T-helper 2 cell treated with Interferon-gamma antibody and Interleukin-4, amounts not matched to agents 100 ng/mL and 5 ng/mL, for 36 hours (primary cell): Measurements from ENCODE around the gene SPRR5. TPM values are rescaled to one million over a fixed set of nuclear protein-coding genes. Genes with fewer than 3 reads are reported as not detected.

Experiments used
- intact Hi-C: fragments of 100-400 bp; cut with micrococcal nuclease; formaldehyde crosslinking; loops from one replicate; pipeline ENCODE4 v1.15.1; 2023
- total RNA-seq: library from RNA; stranded (reverse); gene quantifications from 2 replicates; pipeline ENCODE4 v1.2.3, GENCODE V29; 2022

Gene SPRR5, protein sequence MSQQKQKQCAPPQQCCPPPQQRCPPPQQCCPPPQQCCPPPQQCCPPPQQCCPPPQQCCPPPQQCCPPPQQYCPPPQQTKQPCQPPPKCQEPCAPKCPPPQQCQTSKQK
- not detected in 2 replicates for total RNA-seq

DNA sequence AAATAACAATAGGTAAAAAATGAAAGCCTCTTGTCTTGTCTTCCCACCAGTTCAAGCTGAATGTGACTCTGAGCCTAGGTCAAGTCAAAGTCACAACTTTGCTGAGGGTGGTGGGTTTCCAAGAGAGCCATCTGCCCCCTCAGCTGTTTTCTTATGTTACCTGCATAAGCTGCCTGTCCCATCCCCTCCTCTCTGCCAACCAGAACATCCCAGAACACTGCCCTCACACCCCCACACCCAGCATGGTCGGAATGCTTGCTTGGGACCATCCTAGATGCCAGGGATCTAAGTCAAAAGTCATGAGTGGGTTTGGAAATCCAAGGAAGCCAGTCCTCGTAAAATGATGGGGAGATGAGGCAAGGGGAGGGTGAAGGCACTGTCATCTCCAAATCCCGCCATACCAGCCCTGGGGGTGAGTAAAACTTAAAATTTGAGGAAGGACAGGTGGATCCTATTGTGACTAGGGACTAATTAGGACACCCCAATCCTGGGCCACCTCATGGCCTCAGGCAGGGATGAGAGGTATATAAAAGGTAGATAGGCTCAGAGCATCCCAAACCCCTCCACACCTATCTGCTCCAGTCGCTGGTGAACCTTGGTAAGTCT is at the start of gene SPRR5:
TSS of gene SPRR5 (plus strand) at position 556 of the 606 bp plus-strand sequence. CDS start 1,349 bp downstream, outside the sequence.
- intact Hi-C loops = no loop called here

GRCh38 chr1:152899027-152899426 is 48.0 kb upstream of the SPRR5 start:
- intact Hi-C loops = no loop called here

DNA sequence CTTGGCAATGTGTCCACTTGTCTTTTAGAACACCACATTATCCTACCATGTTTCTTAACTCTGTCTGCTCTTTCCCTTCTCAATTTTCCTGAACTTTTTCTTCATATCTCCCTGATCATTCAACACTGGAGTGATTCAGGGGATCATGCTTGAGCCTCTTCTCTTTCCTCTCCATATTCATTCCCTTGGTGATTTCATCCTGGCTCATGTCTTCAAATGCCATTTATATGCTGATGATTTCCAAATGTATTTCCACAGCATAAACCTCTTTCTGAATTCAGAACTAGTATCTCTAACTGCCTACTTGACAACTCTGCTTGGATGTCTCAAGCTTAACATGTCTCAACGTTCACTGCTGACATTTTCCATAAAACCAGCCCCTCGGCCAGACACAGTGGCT is 47.1 kb upstream of the SPRR5 start:
- intact Hi-C loops = no loop called here

DNA sequence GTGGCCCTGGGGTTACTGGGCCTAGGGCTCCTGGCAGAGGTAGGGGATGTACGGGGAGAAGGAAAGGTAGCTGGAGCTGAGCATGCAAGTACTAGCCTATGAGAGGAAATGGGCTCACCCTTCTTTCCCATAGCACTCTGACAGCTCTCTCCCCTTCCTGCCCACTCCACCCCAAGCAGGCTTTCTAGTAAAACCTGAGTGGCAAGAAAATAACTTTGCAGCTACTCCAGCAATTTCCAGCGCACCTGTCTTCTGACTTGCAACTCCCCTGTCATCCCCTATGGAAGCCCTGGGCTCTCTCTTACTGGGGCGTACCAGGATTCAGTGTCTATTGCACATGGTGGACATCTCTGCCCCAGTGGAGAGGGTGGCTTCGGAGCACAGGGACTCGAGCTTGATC is 45.4 kb upstream of the SPRR5 start:
- intact Hi-C loops = no loop called here

DNA sequence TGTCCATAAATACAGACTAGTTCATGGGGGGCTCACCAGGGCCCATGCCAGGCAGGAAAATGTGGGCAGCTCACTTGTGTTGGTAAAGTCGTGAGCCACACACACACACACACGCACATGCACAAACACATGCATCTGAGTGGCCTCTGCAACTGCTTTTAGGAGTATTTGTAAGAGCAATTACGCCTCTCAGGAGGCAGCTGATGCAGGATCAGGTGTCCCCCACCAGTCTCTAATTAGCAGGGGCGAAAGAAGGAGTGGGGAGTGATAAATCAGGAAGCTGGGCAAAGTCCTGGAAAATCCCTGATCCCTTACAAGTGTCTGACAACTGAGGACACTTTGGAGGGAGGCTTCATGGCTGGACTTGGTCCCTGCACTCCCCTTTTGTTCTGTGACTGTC is 44.4 kb upstream of the SPRR5 start:
- intact Hi-C loops = no loop called here

- intact Hi-C loops = no loop called here
These were observed 42.1 kb upstream of the SPRR5 start for GRCh38 chr1:152904688-152905440.

- intact Hi-C loops = no loop called here
These were observed 40.9 kb upstream of the SPRR5 start for GRCh38 chr1:152906023-152906565.

GRCh38 chr1:152907686-152908601 is 39.1 kb upstream of the SPRR5 start, which contains the start of gene IVL:
TSS of gene IVL (plus strand) at chr1:152908546. CDS start at chr1:152909798, 1,252 bp downstream.
- intact Hi-C loops = no loop called here

GRCh38 chr1:152909206-152909605 is 37.8 kb upstream of the SPRR5 start:
- intact Hi-C loops = no loop called here

DNA sequence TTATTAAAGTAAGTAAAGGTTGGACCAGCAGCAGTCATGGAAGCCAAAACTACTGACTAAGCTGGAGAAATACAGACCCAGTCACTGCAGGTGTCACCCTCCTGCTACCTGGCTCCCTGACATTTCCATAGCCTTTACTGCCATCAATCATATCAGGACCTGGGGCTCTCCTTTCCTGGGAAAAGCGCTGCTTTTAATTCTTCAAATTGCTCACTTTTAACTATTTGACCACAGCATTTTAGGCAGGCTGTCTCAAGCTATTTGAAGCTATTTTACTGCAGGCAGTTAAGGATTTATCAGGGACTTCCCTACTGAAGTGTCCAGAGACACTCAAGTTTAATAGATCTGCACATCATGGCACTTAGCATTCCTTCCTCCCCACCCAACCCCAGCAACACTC is 34.5 kb upstream of the SPRR5 start:
- intact Hi-C loops = no loop called here

- intact Hi-C loops = no loop called here
These were observed 34.1 kb upstream of the SPRR5 start for GRCh38 chr1:152912900-152913299.

DNA sequence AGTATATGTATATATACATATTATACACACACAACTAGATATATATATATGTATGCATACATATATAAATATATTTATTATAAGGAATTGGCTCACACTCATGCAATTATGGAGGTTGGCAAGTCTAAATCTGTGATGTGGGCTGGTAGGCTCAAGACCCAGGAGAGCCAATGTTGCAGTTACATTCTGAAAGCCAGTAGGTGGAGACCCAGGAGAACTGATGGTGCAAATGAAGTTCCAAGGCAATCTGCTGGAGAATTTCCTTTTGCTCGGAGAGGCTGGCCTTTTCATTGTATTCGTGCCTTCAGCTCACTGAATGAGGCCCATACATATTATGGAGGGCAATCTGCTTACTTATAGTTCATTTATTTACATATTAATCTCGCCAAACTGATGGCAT is 29.2 kb upstream of the SPRR5 start:
- intact Hi-C loops = no loop called here

DNA sequence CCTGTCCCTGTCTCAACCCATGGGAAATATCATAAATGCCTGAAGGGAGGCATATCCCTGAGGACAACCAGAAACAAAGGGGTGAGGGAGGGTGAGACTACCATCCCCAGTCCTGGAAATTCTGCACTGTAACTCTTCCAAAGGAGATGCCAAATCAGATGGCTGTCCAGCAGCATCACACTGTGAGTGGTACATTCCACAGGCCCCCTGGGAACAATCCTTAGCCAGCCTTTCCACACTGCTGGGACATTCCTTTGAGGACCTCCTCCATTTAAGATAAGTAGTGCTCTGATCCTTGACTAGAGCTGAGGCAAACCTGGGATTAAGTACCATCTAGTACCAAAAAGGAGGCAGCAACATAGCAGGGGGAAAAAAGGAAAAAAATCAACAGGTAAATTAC is 27.9 kb upstream of the SPRR5 start:
- intact Hi-C loops = no loop called here

- intact Hi-C loops = no loop called here
These were observed 22.8 kb upstream of the SPRR5 start for GRCh38 chr1:152924191-152924590.

DNA sequence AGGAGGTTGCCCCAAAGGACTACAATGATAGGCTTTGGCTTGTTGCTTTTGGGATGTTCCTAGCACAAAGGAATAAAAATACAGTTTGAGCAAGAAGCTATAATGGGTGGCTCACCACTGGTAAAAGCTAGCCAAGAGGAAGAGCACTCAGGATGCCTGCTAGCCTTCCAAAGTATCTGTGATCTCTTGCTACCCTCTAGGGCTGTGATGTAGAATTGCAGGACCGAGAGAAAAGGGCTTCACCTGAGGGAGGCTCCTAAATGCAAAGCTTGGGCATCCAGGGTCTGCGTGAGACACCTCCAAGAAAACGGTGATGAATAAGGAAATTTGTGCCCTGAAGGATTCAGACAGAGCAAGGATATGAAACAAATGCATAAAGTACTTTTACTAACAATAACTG is 20.9 kb upstream of the SPRR5 start:
- intact Hi-C loops = no loop called here

DNA sequence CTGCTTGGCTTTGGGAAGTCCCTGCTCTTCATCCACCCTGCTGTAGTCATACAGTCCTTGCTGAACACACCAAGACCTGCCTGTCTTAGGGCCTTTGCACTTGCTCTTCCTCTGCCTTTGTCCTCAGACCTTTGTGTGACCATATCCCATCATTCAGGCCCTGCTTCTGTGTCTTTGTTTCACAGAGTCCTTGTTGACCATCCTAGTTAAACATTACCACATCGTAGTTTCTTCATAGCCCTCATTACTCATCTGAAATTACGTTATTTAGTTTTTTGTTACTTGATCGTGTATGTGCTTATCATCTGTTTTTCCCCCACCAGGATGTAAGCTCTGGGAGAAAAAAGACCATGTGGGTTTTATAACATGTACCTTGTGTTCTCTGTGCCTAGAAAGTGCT is 18.3 kb upstream of the SPRR5 start:
- intact Hi-C loops = no loop called here

DNA sequence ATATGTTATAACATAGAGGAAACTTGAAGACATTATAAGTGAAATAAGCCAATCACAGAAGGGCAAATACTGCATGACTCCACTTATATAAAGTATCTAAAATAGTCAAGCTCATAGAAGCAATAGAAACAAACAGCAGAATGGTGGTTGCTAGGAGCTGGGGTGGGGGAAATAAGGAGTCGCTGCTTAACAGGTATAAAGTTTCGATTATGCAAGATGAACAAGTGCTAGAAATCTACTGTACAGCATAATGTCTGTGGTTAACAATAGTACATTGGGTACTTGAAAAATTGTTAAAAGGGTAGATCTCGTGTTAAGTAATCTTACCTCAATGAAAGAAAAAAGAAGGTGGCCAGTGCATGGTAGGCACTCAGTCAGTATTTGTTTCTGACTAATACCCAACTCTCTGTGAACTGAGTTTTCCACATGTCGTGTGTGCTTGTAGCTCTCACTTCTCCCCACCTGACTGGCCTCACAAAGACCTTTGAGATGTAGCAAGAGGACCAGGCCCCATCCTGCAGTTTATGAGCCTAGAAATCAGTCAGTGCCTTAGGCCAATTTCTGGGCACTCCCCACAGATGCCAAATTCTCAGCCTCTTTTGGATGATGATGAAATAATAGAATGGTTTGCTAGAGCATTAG is 14.7 kb upstream of the SPRR5 start:
- intact Hi-C loops = no loop called here

- intact Hi-C loops = no loop called here
These were observed 13.8 kb upstream of the SPRR5 start for GRCh38 chr1:152933196-152933595.

DNA sequence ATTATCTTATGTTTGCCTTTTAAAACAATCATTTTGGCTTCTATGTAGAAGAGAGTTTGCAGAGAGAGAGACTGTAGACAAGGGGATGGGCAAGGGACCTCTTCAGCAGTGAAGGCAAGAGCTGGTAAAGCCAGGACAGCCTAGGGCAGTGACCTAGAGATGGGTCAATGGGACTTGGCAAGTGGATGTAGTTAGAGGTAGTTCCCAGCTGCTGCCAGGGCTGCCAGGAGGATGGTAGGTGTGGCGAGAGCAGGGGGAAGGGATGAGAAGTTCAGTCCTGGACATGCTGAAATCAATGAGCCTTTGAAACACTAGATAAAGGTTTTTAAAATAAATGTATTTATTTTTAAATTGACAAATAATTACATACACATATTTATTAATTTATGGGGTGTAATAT is 6.4 kb upstream of the SPRR5 start:
- intact Hi-C loops = no loop called here

- intact Hi-C loops = no loop called here
These were observed 5.8 kb upstream of the SPRR5 start for GRCh38 chr1:152941037-152941711.
